GM12865 (cell line): ENCODE data around the gene CNGA3.

Experiments
- DNase-seq: peaks from one replicate; pipeline ENCODE4 v3.0.0; 2010; ENCODE audit warnings: low read depth
- H3K4me3 ChIP-seq: 2 replicates; pipeline ENCODE4 v1.5.1; 2011; ENCODE audit warnings: mild to moderate bottlenecking, low read depth, low read length, control low read depth
- CTCF ChIP-seq: IDR thresholded peaks from 2 replicates; pipeline ENCODE4 v1.5.1; 2011; ENCODE audit warnings: low read length, control low read depth, low read depth, inconsistent platforms; ENCODE audit not compliant: insufficient read depth; ENCODE audit errors: missing control alignments

CNGA3 gene

GRCh38 chr2:98376301-98376910, 30.1 kb downstream of the CNGA3 start:
- H3K4me3 ChIP-seq, result no peak overlapping the region
- TF ChIP-seq CTCF, result no peak
- DNase-seq, result no peak

GRCh38 chr2:98376996-98377395, 30.7 kb downstream of the CNGA3 start:
- H3K4me3 ChIP-seq, result no peak overlapping the region
- no peak for DNase-seq
- no peak for TF ChIP-seq CTCF

GRCh38 chr2:98377544-98377943, 31.3 kb downstream of the CNGA3 start:
- no peak for TF ChIP-seq CTCF
- DNase-seq, result no peak

GRCh38 chr2:98378196-98378595, 31.9 kb downstream of the CNGA3 start:
- no peak for TF ChIP-seq CTCF
- DNase-seq, result no peak
- H3K4me3 ChIP-seq, result no peak overlapping the region

More at GRCh38 chr2:98377544-98377943, 31.3 kb downstream of the CNGA3 start:
- H3K4me3 ChIP-seq, result no peak overlapping the region

GRCh38 chr2:98378901-98379300, 32.6 kb downstream of the CNGA3 start:
- no peak for DNase-seq
- H3K4me3 ChIP-seq, result no peak overlapping the region
- TF ChIP-seq CTCF, result no peak

GRCh38 chr2:98379311-98380202, 33.3 kb downstream of the CNGA3 start:
- no peak for DNase-seq
- no peak overlapping the region for H3K4me3 ChIP-seq
- no peak for TF ChIP-seq CTCF

GRCh38 chr2:98380203-98380535, 33.9 kb downstream of the CNGA3 start:
- DNase-seq, result no peak
- no peak overlapping the region for H3K4me3 ChIP-seq
- TF ChIP-seq CTCF, result no peak
